Measurements from ENCODE around the gene SLC12A8. TPM values are rescaled to one million over a fixed set of nuclear protein-coding genes. Genes with fewer than 3 reads are reported as not detected.

The SLC12A8 gene
- total and polyA plus RNA-seq, 10 of the 15 experiments (the other 5 are each of a cell fraction or from before 2014, with no cell fraction given) = 2.5 to 71.6 (median 50.1) TPM

DNA sequence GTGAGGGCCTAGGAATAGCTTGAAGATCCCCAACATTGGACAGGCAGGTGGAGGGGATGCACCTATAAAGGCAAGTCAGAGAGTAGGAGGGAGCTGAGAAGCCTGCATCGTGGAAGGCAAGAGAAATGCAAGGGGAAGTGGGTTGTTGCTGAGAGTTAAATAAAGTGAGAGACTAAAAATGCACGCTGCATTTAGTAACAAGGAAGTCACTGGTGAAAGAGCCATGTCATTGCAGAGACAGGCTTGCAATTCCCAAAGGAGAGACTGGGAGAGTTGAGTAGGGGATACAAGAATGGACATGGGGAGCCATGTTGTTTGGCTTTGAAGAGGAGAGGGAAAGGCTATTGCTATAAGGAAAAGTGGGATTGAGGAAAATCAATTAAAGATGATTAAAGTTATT, 79.7 kb downstream of the SLC12A8 start (continued):
- peak; percentile 55; the same call in 1 of the 2 replicates for TF ChIP-seq ZBTB40 (IDR thresholded peaks at IDR 0.05; ENCODE audit: borderline replicate concordance)
- TF ChIP-seq RFX5 (IDR thresholded peaks at IDR 0.05; ENCODE audit: low read depth, low read length) = no peak
- peak; percentile 75 for TF ChIP-seq MEF2B (IDR thresholded peaks at IDR 0.05; ENCODE audit: partially characterized antibody, poor library complexity, severe bottlenecking)

DNA sequence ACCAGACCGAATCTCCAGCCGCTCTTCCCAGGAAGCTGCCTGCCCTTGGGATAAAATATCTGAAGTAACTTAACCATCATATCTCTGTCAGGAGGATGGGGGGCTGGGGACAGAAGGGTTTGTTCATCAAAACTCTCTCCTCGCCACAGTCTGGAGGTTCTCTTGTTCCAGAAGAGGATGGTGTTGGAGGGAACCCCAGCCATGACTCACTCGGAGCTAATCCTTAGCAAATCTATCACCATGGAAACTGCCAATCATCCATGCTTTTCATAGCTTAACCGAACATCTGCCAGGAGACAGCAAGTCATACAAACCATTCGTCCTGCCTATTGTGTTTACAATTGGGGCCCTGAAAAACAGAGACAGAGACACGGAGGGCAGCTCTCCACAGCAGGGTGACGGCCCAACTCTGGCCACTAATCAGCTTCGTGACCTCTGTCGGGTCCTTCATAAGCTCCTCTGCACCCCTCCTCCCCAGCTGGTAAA, 83.0 kb downstream of the SLC12A8 start:
- 76% methylated on average over 10 of the region's 10 CpGs for WGBS (ENCODE audit: insufficient coverage, insufficient replicate concordance, low lambda C conversion rate, missing lambda C conversion rate)
- Histone ChIP-seq H3K27me3 (replicated peaks in 1 of 2; ENCODE audit: control insufficient read depth in 2 of 2, insufficient read depth in 2 of 2, low read length in 1 of 2) (no peaks in the 10 kb centered on the region), H2AFZ (ENCODE audit: control insufficient read depth, low read depth, low read length) (no peak overlapping the region), H3K4me3 (no peak overlapping the region), H3K79me2 (ENCODE audit: control insufficient read depth, insufficient read depth, low read length) (no peaks in the 10 kb centered on the region), H3K36me3 (ENCODE audit: control insufficient read depth in 2 of 2, insufficient read depth in 2 of 2, low read length in 1 of 2) (no peaks in the 10 kb centered on the region), H3K4me2 (ENCODE audit: control insufficient read depth, insufficient read depth) (no peak overlapping the region), H3K4me1 (ENCODE audit: control insufficient read depth, insufficient read depth, low read length) (peaks cover 54% of the 10 kb centered on the region), H3K9me3 (replicated peaks; ENCODE audit: control insufficient read depth, insufficient read depth, low read length) (no peaks in the 10 kb centered on the region; the same call in 2 of the 3 replicates), H3K27ac (ENCODE audit: control insufficient read depth, insufficient read depth) (no peak overlapping the region; the same call in 1 of the 2 replicates), H3K9ac (ENCODE audit: control insufficient read depth, insufficient read depth, low read length) (no peak overlapping the region), H4K20me1 (ENCODE audit: control insufficient read depth, insufficient read depth) (no peaks in the 10 kb centered on the region)
- BruUV-seq (replicated peaks) = no TSS peak
- DNase-seq (ENCODE audit: low read depth, low spot score) = no peak
- POLR2A ChIA-PET = interaction anchor here (0.9 to 1.2 kb wide), 3 partner anchors 9 to 11 kb away, joined by 3 to 4 read pairs (median 4); no protein-coding TSS in a partner anchor
- intact Hi-C loops (cut with micrococcal nuclease; ENCODE audit: unreplicated experiment) (no loop called here), in situ Hi-C loops (cut with MboI) (no loop called here)
- no peak for ATAC-seq
- FAIRE-seq = no peak
- SMC1A ChIA-PET (ENCODE audit: uncharacterized antibody, unreplicated experiment) = interaction anchor here (0.8 to 3.1 kb wide), 15 partner anchors 9 to 228 kb away, joined by 3 to 29 read pairs (median 4); no protein-coding TSS in a partner anchor
- no peak for TF ChIP-seq TCF12 (IDR thresholded peaks at IDR 0.05; ENCODE audit: low read depth, low read length)
- TF ChIP-seq, protein P1, sequence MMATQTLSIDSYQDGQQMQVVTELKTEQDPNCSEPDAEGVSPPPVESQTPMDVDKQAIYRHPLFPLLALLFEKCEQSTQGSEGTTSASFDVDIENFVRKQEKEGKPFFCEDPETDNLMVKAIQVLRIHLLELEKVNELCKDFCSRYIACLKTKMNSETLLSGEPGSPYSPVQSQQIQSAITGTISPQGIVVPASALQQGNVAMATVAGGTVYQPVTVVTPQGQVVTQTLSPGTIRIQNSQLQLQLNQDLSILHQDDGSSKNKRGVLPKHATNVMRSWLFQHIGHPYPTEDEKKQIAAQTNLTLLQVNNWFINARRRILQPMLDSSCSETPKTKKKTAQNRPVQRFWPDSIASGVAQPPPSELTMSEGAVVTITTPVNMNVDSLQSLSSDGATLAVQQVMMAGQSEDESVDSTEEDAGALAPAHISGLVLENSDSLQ (IDR thresholded peaks at IDR 0.05) = peak; percentile 37; the same call in 1 of the 2 replicates
- no peak for TF ChIP-seq FOXK2 (IDR thresholded peaks at IDR 0.05)
- TF ChIP-seq FOS (IDR thresholded peaks at IDR 0.05; ENCODE audit: borderline replicate concordance, extremely low read depth, insufficient read length) = no peak
- RAD21 ChIA-PET (ENCODE audit: unreplicated experiment) = interaction anchor here (0.8 to 6.9 kb wide), 5 partner anchors 9 to 456 kb away, joined by 3 to 49 read pairs (median 3); no protein-coding TSS in a partner anchor
- CTCF ChIA-PET = interaction anchor here (0.6 to 2.1 kb wide), 6 partner anchors 8 to 201 kb away, joined by 3 to 9 read pairs (median 4); no protein-coding TSS in a partner anchor
